Vagina (tissue), 2 donors: ENCODE data around the gene ACOT11. TPM values are rescaled to one million over a fixed set of nuclear protein-coding genes. Genes with fewer than 3 reads are reported as not detected.

Source experiments
- DNase-seq, 2 donors: peaks; one replicate each; pipeline ENCODE4 v3.0.0-alpha.2; 2017; ENCODE audit errors: extremely low spot score in 2 of 2
- H3K27ac ChIP-seq: fragments of 200-600 bp; sonication (generic); one replicate; pipeline ENCODE4 v1.5.1; 2019
- H3K27me3 ChIP-seq: fragments of 200-600 bp; sonication (generic); one replicate; pipeline ENCODE4 v1.5.1; 2019
- H3K36me3 ChIP-seq, 2 donors: fragments of 200-600 bp; sonication (generic); one replicate each; pipeline ENCODE4 v1.5.1; 2017 to 2019
- H3K4me1 ChIP-seq: fragments of 200-600 bp; sonication (generic); one replicate; pipeline ENCODE4 v1.5.1; 2019
- H3K4me3 ChIP-seq, 2 donors: fragments of 200-600 bp; sonication (generic); 1 replicate in 1 of 2; 2 replicates in 1 of 2; pipeline ENCODE4 v1.5.1; 2016 to 2019
- H3K9me3 ChIP-seq: fragments of 200-600 bp; sonication (generic); one replicate; pipeline ENCODE4 v1.5.1; 2019
- POLR2A ChIP-seq, 2 donors: fragments of 450-650 bp; IDR thresholded peaks; one replicate each; pipeline ENCODE4 v1.6.1; 2017; ENCODE audit warnings: antibody characterized with exemption in 2 of 2, mild to moderate bottlenecking in 2 of 2, moderate library complexity in 2 of 2
- POLR2AphosphoS5 ChIP-seq, 2 donors: sonication (generic); formaldehyde crosslinking; IDR thresholded peaks; one replicate each; pipeline ENCODE4 v1.9.0; 2017; ENCODE audit warnings: antibody characterized with exemption in 2 of 2, mild to moderate bottlenecking in 2 of 2, low read depth in 1 of 2; ENCODE audit not compliant: insufficient read depth in 1 of 2
- intact Hi-C: fragments of 100-400 bp; cut with DNase I; formaldehyde crosslinking; loops from one replicate; pipeline ENCODE4 v1.15.1; 2023
- total RNA-seq: library from RNA; depleted of rRNA; stranded (reverse); fragments of >200 nt; gene quantifications from one replicate; pipeline ENCODE4 v1.2.3, GENCODE V29; 2016
- TF ChIP-seq, protein P1 (sequence below), 3 experiments: fragments of 450-650 bp in 2 of 3; fragments of 200-600 bp in 1 of 3; sonication (generic) in 1 of 3; IDR thresholded peaks; one replicate each; pipeline ENCODE4 v1.5.1; 2017 to 2019; ENCODE audit warnings: antibody characterized with exemption in 3 of 3, mild to moderate bottlenecking in 2 of 3, moderate library complexity in 2 of 3

The ACOT11 gene
- total RNA-seq, 1 donor from 2014 or later = 26.0 TPM

- H3K27ac ChIP-seq = no peak within 1 kb of the TSS
- no peak within 1 kb of the TSS for H3K4me3 ChIP-seq
- intact Hi-C loops = loop anchor here (5.0 kb wide), 1 partner anchor 1846 kb away; no protein-coding TSS in a partner anchor
- H3K27me3 ChIP-seq = no peaks in the 10 kb centered on the region
- no peak for TF ChIP-seq POLR2A (IDR thresholded peaks at IDR 0.05)
- TF ChIP-seq, protein P1, sequence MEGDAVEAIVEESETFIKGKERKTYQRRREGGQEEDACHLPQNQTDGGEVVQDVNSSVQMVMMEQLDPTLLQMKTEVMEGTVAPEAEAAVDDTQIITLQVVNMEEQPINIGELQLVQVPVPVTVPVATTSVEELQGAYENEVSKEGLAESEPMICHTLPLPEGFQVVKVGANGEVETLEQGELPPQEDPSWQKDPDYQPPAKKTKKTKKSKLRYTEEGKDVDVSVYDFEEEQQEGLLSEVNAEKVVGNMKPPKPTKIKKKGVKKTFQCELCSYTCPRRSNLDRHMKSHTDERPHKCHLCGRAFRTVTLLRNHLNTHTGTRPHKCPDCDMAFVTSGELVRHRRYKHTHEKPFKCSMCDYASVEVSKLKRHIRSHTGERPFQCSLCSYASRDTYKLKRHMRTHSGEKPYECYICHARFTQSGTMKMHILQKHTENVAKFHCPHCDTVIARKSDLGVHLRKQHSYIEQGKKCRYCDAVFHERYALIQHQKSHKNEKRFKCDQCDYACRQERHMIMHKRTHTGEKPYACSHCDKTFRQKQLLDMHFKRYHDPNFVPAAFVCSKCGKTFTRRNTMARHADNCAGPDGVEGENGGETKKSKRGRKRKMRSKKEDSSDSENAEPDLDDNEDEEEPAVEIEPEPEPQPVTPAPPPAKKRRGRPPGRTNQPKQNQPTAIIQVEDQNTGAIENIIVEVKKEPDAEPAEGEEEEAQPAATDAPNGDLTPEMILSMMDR (IDR thresholded peaks at IDR 0.05) = no peak
- no peak for TF ChIP-seq POLR2AphosphoS5 (IDR thresholded peaks at IDR 0.05; ENCODE audit: insufficient read depth in 1 of 2, low read depth in 1 of 2)
- peak in 1 of 2 donors; percentile 47 for DNase-seq
- peaks cover 3% of the 10 kb centered on the region for H3K4me1 ChIP-seq
- no peaks in the 10 kb centered on the region for H3K9me3 ChIP-seq
- H3K36me3 ChIP-seq = no peaks in the 10 kb centered on the region
Measured at GRCh38 chr1:54640863-54641836, 93.1 kb downstream of the ACOT11 start, which contains the start of gene MROH7. Gene MROH7, plus strand, starts transcription at chr1:54641786. Its CDS starts 11,141 bp downstream, at chr1:54652927.

DNA sequence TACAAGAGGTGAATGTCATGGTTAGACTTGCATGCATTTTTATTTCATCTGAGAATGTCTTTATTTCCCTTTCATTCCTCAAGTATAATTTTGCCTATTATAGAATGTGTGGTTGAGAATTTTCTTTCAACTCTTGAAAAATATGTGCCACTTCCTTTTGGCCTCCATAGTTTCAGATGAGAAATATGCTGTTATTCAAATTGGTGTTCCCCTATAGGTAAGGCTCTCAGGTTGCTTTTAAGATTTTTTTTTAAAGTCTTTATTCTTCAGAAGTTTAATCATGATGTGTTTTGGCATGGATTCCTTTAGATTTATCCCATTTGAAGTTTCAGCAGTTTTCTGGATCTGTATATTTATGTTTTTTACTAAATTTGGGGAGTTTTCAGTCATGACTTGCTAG lies 95.7 kb downstream of the ACOT11 start:
- TF ChIP-seq, protein P1 (IDR thresholded peaks at IDR 0.05) = no peak
- Histone ChIP-seq H3K9me3 (no peaks in the 10 kb centered on the region), H3K27me3 (no peaks in the 10 kb centered on the region), H3K36me3 (no peaks in the 10 kb centered on the region), H3K4me3 (no peak overlapping the region), H3K27ac (no peak overlapping the region), H3K4me1 (peaks cover 4% of the 10 kb centered on the region)
- intact Hi-C loops = loop anchor here (5.0 kb wide), 1 partner anchor 1844 kb away; no protein-coding TSS in a partner anchor
- no peak for DNase-seq

- Histone ChIP-seq H3K4me1 (peaks cover 4% of the 10 kb centered on the region), H3K4me3 (no peak overlapping the region), H3K27me3 (no peaks in the 10 kb centered on the region), H3K9me3 (no peaks in the 10 kb centered on the region), H3K36me3 (no peaks in the 10 kb centered on the region), H3K27ac (no peak overlapping the region)
- peak in 1 of 2 donors; percentile 44 for DNase-seq
- intact Hi-C loops = no loop called here
- no peak for TF ChIP-seq POLR2AphosphoS5 (IDR thresholded peaks at IDR 0.05; ENCODE audit: insufficient read depth in 1 of 2, low read depth in 1 of 2)
Measured at GRCh38 chr1:54645806-54646676, 98.0 kb downstream of the ACOT11 start.

DNA sequence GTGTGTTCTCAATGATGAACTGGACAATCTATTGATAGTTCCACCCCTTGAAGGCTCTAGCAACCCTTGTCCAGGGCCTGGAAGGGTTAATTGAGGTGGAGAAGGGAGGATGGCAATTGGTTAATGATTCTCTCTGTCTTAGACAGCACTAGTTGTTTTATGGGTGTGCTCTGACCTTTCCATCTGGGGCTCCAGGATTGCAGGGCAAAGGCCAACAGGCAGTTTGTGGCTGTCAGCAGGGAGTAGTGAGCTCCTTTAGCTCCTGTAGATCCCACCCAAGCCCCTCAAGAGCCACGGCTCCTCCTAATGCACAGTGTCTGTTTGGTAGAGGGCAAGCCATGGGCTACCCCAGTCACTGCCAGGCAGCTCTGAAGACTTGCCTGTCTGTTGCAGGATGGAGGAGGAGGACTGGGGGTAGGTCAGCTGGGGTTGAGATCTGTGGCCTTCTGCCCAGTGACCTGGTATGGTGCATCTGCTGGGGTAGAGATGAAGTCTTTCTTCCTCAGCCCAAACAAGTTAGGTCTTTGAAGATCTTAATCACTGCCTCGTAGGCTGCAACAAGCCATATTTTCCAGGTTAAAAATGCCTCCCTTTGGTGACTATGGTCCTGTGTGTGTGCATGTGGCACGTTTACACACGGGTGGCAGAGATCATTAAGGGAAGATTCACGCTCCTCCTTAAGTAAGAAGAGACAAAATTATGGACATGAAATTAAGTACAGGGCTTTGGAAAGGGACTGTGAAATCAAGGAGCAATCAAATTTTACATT lies 101.3 kb downstream of the ACOT11 start:
- H3K27ac ChIP-seq = no peak overlapping the region
- H3K36me3 ChIP-seq = no peaks in the 10 kb centered on the region
- H3K9me3 ChIP-seq = no peaks in the 10 kb centered on the region
- no peak overlapping the region for H3K4me3 ChIP-seq
- TF ChIP-seq, protein P1 (IDR thresholded peaks at IDR 0.05) = no peak
- TF ChIP-seq POLR2A (IDR thresholded peaks at IDR 0.05) (no peak), POLR2AphosphoS5 (IDR thresholded peaks at IDR 0.05; ENCODE audit: insufficient read depth in 1 of 2, low read depth in 1 of 2) (no peak)
- DNase-seq = peak in 1 of 2 donors; percentile 37
- peaks cover 4% of the 10 kb centered on the region for H3K4me1 ChIP-seq
- H3K27me3 ChIP-seq = no peaks in the 10 kb centered on the region
- intact Hi-C loops = no loop called here

- Histone ChIP-seq H3K36me3 (no peaks in the 10 kb centered on the region), H3K27me3 (no peaks in the 10 kb centered on the region), H3K27ac (no peak overlapping the region), H3K4me3 (no peak overlapping the region), H3K9me3 (no peaks in the 10 kb centered on the region), H3K4me1 (peaks cover 4% of the 10 kb centered on the region)
- DNase-seq = peak in 1 of 2 donors; percentile 75
- TF ChIP-seq, protein P1 (IDR thresholded peaks at IDR 0.05) = no peak
- TF ChIP-seq POLR2AphosphoS5 (IDR thresholded peaks at IDR 0.05; ENCODE audit: insufficient read depth in 1 of 2, low read depth in 1 of 2) (no peak), POLR2A (IDR thresholded peaks at IDR 0.05) (no peak)
- intact Hi-C loops = no loop called here
Measured at GRCh38 chr1:54649921-54650320, 101.9 kb downstream of the ACOT11 start.
